GM21737 (cell line): Measurements from ENCODE around the gene SHROOM3.

Experiments used
- ATAC-seq: cut with Tn5 transposase; IDR thresholded peaks from one replicate; pipeline ENCODE4 v1.9.1; 2021; ENCODE audit warnings: mild to moderate bottlenecking, moderate library complexity; ENCODE audit not compliant: unreplicated experiment

The SHROOM3 gene

GRCh38 chr4:76758290-76758882, 323.4 kb downstream of the SHROOM3 start:
- ATAC-seq: no peak

DNA sequence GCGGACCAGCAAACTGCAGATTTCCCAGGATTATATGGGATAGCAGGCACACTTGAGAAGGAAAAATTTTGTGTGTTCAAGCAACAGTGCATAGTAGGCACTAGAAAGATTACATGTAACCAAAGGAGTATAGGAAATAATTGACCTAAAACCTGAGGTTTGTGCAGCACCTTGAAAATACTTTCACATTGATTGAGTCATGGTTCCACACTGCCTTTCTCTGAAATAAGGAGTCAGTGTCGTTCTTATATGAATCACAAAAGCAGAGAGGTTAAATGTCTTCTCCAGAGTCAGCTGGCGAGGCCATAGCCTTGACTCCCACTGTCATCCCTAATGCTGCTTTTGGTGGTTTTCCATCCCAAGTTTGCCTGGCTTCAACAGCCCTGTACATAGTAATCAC, 324.0 kb downstream of the SHROOM3 start:
- ATAC-seq: no peak

- no peak for ATAC-seq
These were observed 325.2 kb downstream of the SHROOM3 start for GRCh38 chr4:76760193-76760592.

DNA sequence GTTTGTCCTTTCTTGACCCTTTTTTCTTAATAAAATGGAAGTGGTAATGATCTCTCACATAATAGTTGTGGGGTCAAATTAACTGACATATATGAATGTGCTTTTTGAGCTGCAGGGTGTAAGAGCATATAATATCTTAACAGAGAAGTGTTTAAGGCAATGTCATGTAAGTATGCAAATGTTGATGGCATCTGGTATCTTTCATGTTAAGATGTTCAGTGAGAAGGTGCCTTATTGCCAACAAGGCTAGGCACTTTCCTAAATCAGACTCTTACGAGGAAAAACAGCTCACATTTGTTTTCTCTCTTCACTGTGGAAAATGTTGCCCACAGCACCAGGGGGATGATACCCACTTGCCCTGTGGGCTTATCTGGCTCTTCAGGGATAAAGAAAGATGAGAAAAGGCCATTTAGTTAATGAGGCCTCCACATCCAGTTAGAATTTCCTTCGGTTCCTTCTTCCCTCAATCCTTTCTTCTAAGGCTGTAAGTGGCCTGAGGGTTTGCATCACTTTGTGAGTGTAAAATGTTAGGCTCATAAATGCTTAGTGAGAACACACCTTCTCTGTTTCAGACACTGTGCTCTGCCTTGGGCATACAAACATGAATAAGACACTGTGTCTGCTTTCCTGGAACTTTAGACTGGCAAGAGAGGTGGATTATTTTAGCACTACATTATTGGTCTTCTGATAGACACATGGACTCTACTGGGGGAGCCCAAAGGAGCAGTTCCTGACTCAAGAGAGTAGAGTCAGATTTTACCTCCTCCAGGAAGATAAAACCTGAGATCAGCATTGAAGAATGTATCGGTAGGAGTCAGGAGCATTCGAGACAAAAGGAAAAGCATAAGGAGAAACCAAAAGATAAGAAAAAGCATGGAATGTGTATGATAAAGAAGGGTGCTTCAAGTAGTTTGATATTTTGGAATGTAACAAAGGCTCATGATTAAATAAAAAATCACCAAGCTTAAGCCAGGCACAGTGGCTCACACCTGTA, 327.4 kb downstream of the SHROOM3 start:
- no peak for ATAC-seq

DNA sequence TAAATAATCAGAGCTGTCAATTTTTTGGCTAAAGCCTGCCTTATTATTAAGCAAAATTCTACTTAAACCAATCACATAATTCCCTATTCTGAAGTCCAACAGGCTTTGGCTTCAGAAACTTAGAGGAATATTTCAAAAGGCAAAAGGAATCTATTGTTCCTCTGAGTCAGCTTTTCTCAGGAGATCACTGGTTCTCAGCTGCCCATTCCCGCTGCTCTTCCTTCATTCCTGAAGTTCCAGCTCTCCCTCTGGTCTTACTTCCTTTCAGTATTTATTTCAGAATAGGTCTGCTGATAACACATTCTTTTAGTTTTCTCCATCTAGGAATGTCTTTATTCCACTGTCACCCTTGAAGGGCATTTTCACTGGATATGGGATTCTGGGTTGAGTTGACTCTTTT, 329.2 kb downstream of the SHROOM3 start:
- no peak for ATAC-seq

DNA sequence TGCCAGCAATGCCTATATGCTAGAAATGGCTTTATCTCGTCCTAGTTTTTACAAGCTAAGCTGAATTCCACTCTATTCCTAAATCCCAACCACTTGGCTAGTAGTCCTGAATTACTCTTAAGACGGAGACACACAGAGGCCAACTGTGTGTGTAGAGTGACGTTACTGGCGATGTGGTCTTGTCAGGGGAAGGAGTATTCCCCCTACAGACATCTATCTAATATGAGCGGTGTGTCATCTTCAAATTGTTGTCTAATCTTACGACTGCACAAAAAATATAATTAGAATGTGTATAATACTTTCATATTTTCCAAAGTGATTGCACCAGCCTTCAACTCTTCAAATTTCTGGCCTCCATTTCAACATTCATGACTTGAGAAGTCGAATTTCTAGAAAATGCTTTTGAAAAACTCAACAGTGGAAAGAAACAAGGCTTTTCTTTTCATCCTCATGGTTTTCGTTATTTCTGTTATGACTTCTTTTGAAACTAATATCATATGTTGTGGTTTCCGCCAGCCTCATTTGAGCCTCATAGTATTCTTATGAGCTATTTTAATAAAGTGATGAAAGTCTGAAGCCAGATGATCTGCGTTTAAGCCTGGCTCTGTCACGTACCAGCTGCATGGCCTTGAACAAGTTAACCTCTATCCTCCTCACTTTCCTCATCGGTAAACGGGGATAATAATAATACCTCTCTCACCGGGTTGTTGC, 330.6 kb downstream of the SHROOM3 start:
- ATAC-seq: no peak

DNA sequence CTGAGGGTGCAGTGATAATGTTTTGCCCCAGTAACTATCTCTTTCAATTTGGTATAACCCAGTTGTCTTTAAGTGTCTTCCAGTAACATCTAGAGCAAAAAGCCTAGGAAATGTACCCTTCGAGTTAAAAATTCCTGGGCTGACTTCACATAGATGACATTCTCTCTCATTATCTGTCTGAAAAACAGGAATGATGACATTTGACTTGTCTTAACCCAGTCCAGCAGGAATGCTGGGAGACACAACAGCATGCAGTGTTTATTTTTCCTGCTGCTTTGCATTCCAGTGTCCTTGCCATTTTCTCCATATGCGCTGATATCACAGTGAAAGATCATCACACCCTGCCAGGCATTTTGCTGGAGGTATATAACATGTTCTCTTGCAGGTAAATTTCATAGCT, 333.0 kb downstream of the SHROOM3 start:
- no peak for ATAC-seq

DNA sequence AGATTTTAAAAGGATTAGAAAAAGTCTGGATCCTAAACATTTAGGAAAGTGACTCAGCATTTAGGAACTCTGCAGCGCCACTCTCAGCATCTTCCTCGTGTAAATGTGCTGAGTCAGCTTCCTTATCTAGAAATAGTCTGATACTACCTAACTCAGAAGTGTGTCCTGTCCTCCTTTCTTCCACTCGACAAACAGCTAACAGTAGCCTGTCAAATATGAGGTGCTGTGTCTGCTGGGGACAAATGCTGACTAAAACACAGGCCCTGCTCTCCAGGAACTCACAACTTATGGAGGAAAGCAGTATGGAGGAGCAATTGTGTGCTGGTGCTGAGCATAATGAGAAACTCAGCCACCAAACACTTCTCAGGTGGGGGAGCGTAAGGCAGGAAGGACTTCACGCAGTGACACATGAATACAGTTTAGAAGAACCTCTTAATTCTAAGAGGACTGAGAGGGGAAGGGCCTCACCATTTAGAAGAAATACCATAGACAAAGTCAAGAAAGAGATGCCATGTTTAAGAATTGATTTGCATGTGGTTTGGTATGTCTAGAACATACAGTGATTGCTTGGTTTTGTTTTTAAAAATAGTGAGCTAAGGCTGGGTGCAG, 337.6 kb downstream of the SHROOM3 start:
- ATAC-seq: no peak

DNA sequence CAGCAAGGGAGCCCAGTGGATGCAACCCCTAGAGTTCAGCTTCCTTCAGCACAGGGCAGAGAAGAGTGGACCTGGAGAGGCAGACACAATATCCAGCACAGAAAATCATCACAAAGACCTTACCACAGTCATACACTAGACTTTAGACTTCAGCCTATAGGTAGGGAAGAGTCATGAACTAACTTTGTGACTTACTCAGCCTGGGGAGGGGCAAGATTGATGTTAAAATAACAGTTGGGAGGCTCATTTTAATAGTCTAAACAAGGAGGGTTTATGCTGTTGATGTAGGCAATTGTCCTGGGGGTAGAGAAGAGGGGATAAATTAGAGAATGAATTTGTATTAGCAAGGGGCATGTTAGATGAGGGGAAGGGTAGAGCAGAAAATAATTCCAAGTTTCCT, 338.7 kb downstream of the SHROOM3 start:
- ATAC-seq: no peak

DNA sequence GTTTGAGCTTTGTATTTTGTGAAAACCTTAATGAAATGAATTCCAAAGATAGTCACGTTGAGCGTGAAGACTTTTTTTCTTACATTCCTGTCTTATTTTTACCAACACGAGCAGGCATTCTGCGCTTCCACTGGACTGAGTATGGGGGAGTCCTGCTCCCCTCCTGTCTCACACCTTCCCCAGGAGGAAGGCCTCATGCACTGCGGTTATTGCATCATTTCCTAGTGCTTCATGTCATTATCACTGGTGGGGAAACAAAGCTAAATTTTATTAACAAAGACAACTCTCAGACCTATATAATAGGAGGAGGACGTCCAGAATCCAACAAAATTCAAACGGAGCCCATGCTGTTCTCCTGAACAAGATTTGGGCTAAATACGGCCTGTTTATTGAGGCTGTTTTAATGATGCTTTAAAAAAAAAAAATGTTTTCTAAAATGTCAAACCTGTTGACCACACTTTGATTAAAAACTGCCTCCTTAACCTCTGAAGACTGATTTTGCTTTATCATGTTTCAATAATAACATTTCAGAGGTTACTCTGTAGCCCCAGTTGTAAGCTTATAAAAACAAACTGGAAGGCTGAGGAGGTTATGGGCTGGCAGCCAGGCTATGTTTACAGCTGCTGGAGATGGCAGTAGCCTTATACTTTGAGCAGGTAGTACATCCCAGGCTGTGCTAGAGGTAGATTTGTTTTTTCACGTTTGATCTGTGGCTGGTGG, 344.9 kb downstream of the SHROOM3 start:
- ATAC-seq: no peak

DNA sequence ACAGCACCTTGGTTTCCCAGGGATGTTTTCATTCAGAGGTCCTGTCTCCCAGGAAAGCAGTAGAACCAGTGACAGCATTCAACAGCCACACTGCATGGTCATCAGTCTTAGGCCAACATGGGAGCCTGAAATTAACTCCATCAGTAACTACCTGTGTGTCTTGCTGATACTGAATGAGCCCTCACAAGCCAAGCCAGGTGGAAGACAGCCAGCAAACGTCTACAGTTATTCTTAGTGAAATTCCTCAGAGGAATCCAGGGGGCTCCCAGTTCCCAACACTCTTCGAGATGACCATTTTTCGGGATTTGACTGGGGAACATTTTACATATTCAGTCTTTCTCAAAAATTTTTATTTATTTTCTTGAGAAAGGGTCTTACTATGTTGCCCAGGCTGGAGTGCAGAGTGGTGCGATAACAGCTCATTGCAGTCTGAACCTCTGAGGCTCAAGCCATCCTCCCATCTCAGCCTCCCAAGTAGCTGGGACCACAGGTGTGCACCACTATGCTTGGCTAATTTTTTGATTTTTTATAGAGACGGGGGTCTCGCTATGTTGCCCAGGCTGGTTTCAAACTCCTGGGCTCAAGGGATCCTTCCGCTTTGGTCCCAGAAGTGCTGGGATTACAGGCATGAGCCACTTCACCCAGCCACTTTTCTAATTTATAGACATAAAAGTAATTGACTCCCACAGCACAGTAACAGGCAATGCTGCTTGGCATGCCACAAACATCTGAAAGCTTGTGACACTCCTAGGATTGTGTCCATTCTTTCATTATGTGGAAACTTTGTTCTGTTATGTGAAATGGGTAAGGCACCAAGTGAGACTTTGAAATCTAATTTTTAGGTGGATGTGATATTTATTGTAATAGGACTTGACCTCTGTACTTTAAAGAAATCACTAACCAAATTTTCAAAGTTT, 346.0 kb downstream of the SHROOM3 start:
- no peak for ATAC-seq

DNA sequence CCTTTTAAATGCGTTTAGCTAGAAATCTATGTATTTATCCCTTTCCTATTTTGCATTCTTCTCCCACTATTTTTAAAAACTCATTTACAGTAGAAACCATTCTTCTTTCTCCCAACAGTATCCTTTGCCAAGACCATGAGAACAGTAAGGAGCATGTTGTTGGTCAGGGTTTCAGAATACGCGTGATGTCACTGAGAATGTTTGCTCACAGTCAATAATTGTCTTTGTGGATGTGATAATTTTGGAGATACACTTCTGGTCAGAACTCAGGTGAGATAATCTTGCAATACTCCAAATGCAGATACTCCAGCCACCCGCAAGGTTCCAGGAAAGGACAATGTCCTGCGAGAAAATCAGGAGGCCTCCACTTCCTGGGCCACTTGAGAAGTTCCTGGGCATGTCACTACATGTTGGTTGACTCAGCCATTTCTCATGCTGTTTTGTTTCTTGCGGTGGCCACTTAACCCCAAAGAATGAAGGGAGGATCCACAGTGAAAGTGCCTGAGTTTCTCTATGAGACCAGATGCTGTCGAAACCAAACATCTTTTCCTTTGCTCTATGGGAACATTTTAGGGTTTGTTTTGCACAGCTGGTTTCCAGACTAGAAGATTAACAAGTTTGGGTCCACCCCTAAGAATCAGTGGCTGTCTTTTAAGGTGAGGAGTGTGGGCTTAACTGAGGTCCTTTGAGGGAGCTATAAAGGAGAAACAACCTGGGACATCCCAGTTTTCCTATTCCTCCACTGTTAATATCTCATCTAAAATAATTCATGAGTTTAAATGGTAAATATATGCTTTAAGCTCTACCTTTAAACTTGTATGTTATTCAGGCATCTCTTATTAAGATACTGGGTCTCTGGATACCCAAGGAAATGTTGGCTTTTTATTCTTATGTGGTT, 346.9 kb downstream of the SHROOM3 start:
- ATAC-seq: no peak

- no peak for ATAC-seq
These were observed 347.8 kb downstream of the SHROOM3 start for GRCh38 chr4:76782837-76783236.

DNA sequence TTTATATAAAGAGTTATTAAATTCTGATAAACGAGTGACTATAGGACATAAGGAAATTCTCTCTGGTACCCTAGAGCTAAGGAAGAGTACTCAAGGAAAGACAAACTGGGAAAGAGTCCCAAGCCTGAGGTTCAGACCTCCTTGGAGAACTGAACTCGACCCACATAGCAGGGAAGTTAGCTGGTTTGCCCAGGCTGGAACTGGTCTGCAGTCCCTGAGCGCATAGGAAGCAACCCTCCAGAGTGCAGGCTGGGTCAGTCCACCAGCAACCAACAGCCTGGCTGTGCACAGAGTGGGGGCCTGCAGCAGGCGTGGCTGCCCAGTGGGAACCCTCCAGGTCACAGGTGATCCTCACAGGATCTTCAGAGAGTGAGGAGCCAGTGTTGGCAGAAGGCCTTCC, 348.8 kb downstream of the SHROOM3 start:
- ATAC-seq: no peak

DNA sequence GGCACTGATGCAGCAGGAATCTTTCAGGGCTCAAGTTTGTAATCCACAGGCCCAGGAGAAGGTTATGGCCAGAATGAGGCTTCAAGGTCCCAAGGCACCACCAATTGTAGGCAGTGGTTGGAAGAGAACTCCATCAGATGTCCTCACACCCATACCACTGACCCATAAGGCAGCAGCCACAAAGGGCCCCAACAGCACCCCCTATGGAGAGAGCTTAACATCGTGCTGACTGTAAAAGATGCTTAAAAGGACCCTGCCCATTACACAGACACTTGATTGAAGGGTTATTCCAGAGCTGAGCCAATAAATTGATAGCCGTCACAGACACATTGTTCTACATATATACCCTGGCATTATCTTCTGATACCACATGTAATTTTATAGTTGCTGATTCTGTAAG, 349.2 kb downstream of the SHROOM3 start:
- no peak for ATAC-seq

DNA sequence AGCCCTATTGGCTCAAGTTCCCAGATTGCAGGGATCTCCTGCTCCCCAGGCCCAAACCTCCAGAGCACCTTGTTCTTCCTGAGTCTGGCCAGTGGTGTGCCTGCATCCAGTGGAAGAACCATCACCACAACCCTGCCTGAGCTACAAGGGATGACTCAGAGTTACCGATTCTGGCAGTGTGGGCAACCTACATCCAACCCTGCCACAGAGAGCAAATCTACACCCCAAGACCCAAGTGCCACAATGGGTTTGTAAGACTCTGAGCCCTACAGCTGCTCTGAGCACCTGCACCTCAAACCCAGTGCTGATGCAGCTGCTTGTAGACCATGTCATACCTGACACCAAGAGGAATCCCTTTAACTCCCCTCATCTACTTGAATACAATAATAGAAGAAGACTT, 352.9 kb downstream of the SHROOM3 start:
- ATAC-seq: no peak

DNA sequence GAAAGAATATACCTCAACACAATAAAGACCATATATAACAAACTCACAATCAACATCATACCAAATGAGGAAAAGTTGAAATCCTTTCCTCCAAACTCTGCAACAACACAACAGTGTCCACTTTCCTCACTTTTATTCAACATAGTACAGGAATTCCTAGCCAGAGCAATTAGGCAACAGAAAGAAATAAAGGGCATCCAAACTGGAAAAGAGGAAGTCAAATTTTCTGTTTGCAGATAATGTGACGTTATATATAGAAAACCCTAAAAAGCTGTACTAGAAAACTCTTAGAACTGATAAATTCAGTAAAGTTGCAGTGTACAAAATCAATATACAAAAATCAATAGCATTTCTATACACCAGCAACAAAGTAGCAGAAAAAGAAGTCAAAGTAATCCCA, 355.3 kb downstream of the SHROOM3 start:
- ATAC-seq: no peak

GRCh38 chr4:76791479-76791878, 356.4 kb downstream of the SHROOM3 start:
- no peak for ATAC-seq

DNA sequence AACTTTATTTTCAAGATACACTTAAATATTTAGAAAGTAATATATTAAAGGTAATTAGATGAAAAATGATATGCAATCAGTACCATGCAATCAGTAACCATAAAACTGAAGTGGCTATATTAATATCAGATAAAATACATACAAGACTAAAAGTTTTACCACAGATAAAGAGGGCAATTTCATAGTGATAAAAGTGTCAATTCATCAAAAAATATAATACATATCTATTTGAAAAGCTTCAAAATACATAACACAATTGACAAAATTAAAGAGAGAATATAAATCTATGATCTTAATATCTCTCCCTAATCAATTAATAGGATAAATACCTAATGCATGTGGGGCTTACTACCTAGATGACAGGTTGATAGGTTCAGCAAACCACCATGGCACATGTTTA, 357.4 kb downstream of the SHROOM3 start:
- ATAC-seq: no peak
